ENCODE data around the gene GATAD2A. TPM values are rescaled to one million over a fixed set of nuclear protein-coding genes. Genes with fewer than 3 reads are reported as not detected.
"Not testable (repeated sequence)": the region's sequence is repeated elsewhere in the genome, so short reads cannot be mapped to it uniquely, and the experiment has no call there.

GATAD2A gene
- total RNA-seq, 1 experiment from 2014 or later, result 99.6 TPM

DNA sequence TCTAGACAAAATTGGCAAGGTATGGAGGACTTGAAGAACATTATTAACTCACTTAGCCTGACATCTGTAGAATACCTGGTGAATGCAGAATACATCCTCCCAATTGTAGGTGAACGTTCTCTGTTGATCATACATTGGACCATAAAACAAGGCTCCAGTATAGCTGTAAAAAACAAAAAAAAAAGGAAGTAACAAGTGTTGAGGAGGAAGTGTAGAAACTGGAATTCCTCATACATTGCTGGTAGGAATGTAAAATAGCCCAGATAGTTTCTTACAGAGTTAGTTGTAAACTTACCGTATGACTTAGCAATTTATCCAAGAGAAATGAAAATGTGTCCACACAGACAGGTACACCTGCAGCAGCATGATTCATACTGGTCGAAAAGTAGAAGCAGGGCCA lies 65.1 kb downstream of the GATAD2A start:
- CTCF ChIA-PET, result no interaction called here
- DNase-seq (ENCODE audit: low read depth, low spot score) (no peak), ATAC-seq (no peak)
- peaks cover 12% of the 10 kb centered on the region; the same call in 1 of the 2 replicates for H3K9me3 ChIP-seq (ENCODE audit: control insufficient read depth, insufficient read depth, low read depth, low read length)
- H3K27me3 ChIP-seq (ENCODE audit: control insufficient read depth, insufficient read depth, low read length), result no peaks in the 10 kb centered on the region
- POLR2A ChIA-PET, result interaction anchor here (0.7 kb wide), 1 partner anchor 82 kb away, joined by 9 read pairs; no protein-coding TSS in a partner anchor
- BruUV-seq (replicated peaks), result TSS peak; percentile 49
- TF ChIP-seq, protein P1, sequence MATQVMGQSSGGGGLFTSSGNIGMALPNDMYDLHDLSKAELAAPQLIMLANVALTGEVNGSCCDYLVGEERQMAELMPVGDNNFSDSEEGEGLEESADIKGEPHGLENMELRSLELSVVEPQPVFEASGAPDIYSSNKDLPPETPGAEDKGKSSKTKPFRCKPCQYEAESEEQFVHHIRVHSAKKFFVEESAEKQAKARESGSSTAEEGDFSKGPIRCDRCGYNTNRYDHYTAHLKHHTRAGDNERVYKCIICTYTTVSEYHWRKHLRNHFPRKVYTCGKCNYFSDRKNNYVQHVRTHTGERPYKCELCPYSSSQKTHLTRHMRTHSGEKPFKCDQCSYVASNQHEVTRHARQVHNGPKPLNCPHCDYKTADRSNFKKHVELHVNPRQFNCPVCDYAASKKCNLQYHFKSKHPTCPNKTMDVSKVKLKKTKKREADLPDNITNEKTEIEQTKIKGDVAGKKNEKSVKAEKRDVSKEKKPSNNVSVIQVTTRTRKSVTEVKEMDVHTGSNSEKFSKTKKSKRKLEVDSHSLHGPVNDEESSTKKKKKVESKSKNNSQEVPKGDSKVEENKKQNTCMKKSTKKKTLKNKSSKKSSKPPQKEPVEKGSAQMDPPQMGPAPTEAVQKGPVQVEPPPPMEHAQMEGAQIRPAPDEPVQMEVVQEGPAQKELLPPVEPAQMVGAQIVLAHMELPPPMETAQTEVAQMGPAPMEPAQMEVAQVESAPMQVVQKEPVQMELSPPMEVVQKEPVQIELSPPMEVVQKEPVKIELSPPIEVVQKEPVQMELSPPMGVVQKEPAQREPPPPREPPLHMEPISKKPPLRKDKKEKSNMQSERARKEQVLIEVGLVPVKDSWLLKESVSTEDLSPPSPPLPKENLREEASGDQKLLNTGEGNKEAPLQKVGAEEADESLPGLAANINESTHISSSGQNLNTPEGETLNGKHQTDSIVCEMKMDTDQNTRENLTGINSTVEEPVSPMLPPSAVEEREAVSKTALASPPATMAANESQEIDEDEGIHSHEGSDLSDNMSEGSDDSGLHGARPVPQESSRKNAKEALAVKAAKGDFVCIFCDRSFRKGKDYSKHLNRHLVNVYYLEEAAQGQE (IDR thresholded peaks at IDR 0.05; ENCODE audit: insufficient read depth in 1 of 2, low read depth in 2 of 2, low read length in 1 of 2), result no peak
- TF ChIP-seq POLR2AphosphoS5 (IDR thresholded peaks at IDR 0.05; ENCODE audit: low read depth, low read length), result no peak
- no peak for TF ChIP-seq CTCF (IDR thresholded peaks at IDR 0.05)
- no peak for TF ChIP-seq SIN3A (IDR thresholded peaks at IDR 0.05; ENCODE audit: borderline replicate concordance, insufficient read depth, low read depth, low read length)
- no peak for TF ChIP-seq TCF7L2 (IDR thresholded peaks at IDR 0.05; ENCODE audit: low read depth, low read length)
- no peaks in the 10 kb centered on the region; the same call in 1 of the 2 replicates for H3K4me1 ChIP-seq (ENCODE audit: control insufficient read depth, insufficient read depth, low read length)
- no peak overlapping the region for H3K27ac ChIP-seq (ENCODE audit: low read length)
- H3K36me3 ChIP-seq (ENCODE audit: control insufficient read depth, insufficient read depth, low read length), result no peaks in the 10 kb centered on the region; the same call in 1 of the 2 replicates
- H3K4me3 ChIP-seq (ENCODE audit: low read depth in 2 of 2, low read length in 2 of 2), result no peak overlapping the region
- in situ Hi-C loops (cut with HindIII; ENCODE audit: low pct_unique_long_range_greater_than_20kb, low sequenced_read_pairs), result no loop called here
- intact Hi-C loops (cut with micrococcal nuclease; ENCODE audit: unreplicated experiment), result no loop called here

DNA sequence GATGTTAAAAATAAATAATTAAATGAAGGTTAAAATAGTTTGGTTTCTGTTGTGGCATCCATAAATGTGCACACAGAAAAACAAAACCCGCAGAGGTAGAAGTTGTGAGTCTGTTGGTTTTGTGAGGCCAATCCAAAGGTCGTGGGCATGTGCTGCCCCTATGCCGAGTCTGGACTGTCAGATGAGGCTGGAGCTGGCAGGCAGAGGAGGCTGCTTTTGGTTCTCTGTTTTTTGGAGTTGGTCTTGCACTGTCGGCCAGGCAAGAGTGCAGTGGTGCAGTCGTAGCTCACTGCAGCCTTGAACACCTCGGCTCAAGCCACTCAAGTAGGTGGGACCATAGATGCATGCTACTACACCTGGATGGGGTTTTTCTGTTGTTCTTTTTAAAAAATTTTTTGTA lies 66.2 kb downstream of the GATAD2A start:
- peaks cover 12% of the 10 kb centered on the region; the same call in 1 of the 2 replicates for H3K9me3 ChIP-seq (ENCODE audit: control insufficient read depth, insufficient read depth, low read depth, low read length)
- no TSS peak for BruUV-seq (replicated peaks)
- ChIA-PET POLR2A (no interaction called here), CTCF (no interaction called here)
- no peaks in the 10 kb centered on the region; the same call in 1 of the 2 replicates for H3K36me3 ChIP-seq (ENCODE audit: control insufficient read depth, insufficient read depth, low read length)
- in situ Hi-C loops (cut with HindIII; ENCODE audit: low pct_unique_long_range_greater_than_20kb, low sequenced_read_pairs), result no loop called here
- no peaks in the 10 kb centered on the region; the same call in 1 of the 2 replicates for H3K4me1 ChIP-seq (ENCODE audit: control insufficient read depth, insufficient read depth, low read length)
- intact Hi-C loops (cut with micrococcal nuclease; ENCODE audit: unreplicated experiment), result no loop called here
- H3K27me3 ChIP-seq (ENCODE audit: control insufficient read depth, insufficient read depth, low read length), result no peaks in the 10 kb centered on the region
- no peak overlapping the region for H3K4me3 ChIP-seq (ENCODE audit: low read depth in 2 of 2, low read length in 2 of 2)
- TF ChIP-seq TCF7L2 (IDR thresholded peaks at IDR 0.05; ENCODE audit: low read depth, low read length) (no peak), SIN3A (IDR thresholded peaks at IDR 0.05; ENCODE audit: borderline replicate concordance, insufficient read depth, low read depth, low read length) (no peak), POLR2AphosphoS5 (IDR thresholded peaks at IDR 0.05; ENCODE audit: low read depth, low read length) (no peak), CTCF (IDR thresholded peaks at IDR 0.05) (no peak)
- TF ChIP-seq, protein P1 (IDR thresholded peaks at IDR 0.05; ENCODE audit: insufficient read depth in 1 of 2, low read depth in 2 of 2, low read length in 1 of 2), result no peak
- ATAC-seq (no peak), DNase-seq (ENCODE audit: low read depth, low spot score) (no peak)
- no peak overlapping the region for H3K27ac ChIP-seq (ENCODE audit: low read length)

DNA sequence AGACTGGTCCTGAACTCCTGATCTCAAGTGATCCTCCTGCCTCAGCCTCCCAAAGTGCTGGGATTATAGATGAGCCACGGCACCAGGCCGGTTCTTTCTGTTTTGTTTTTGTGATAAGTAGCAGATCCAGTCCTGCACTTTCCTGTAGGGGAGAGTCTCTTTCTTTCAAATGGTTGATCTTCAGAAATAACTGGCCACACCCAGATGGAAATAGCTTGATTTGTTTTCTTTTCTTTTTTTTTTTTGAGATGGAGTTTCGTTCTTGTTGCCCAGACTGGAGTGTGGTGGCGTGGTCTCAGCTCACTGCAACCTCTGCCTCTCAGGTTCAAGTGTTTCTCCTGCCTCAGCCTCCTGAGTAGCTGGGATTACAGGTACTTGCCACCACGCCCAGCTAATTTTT lies 66.6 kb downstream of the GATAD2A start:
- H3K4me3 ChIP-seq (ENCODE audit: low read depth in 2 of 2, low read length in 2 of 2); intact Hi-C loops (cut with micrococcal nuclease; ENCODE audit: unreplicated experiment); BruUV-seq (replicated peaks); DNase-seq (ENCODE audit: low read depth, low spot score); ATAC-seq; H3K27me3 ChIP-seq (ENCODE audit: control insufficient read depth, insufficient read depth, low read length); H3K27ac ChIP-seq (ENCODE audit: low read length); H3K4me1 ChIP-seq (ENCODE audit: control insufficient read depth, insufficient read depth, low read length); POLR2A ChIA-PET; in situ Hi-C loops (cut with HindIII; ENCODE audit: low pct_unique_long_range_greater_than_20kb, low sequenced_read_pairs); H3K36me3 ChIP-seq (ENCODE audit: control insufficient read depth, insufficient read depth, low read length); CTCF ChIA-PET: not testable (repeated sequence)
- H3K9me3 ChIP-seq (ENCODE audit: control insufficient read depth, insufficient read depth, low read depth, low read length), result peaks cover 12% of the 10 kb centered on the region; the same call in 1 of the 2 replicates

Data from Panc1 (cell line).